ENCODE results near the gene MEIS1.

GRCh38 chr2:66547118-66547517 lies 112.2 kb downstream of the MEIS1 start:
- TF ChIP-seq CTCF (conservative IDR thresholded peaks at IDR 0.05; ENCODE audit: low read depth, low read length) (no peak), EZH2 (IDR thresholded peaks at IDR 0.05; ENCODE audit: borderline replicate concordance, low read depth, low read length, poor library complexity, severe bottlenecking) (no peak)
